ENCODE measurements around the gene RAB33A.

- no peak for TF ChIP-seq CTCF (IDR thresholded peaks at IDR 0.05)
- no peak for TF ChIP-seq POLR2A (IDR thresholded peaks at IDR 0.05)
These were observed 24.1 kb upstream of the RAB33A start for GRCh38 chrX:130147631-130148030.
